HG03095 (cell line): ENCODE data around the gene ABHD6.

ENCODE experiments used
- ATAC-seq: cut with Tn5 transposase; IDR thresholded peaks from one replicate; pipeline ENCODE4 v1.9.1; 2021; ENCODE audit warnings: moderate library complexity; ENCODE audit not compliant: unreplicated experiment

The ABHD6 gene

GRCh38 chr3:58341376-58341775 is 103.8 kb downstream of the ABHD6 start:
- no peak for ATAC-seq

- no peak for ATAC-seq
These were observed 105.1 kb downstream of the ABHD6 start for GRCh38 chr3:58342676-58343075.
